Stimulated activated CD4-positive, alpha-beta T cell treated with anti-CD3 and anti-CD28 coated beads, TNF-alpha, amount 100 ng/mL, for 24 hours (primary cell): ENCODE measurements around the gene BHMT2.
A peak's percentile ranks its signal among the peaks of the same experiment; 100 is the strongest.

Experiments used
- DNase-seq, 3 experiments: peaks; one replicate each; pipeline ENCODE4 v3.0.0-alpha.2; 2020; ENCODE audit warnings: low read depth in 3 of 3

The BHMT2 gene

DNA sequence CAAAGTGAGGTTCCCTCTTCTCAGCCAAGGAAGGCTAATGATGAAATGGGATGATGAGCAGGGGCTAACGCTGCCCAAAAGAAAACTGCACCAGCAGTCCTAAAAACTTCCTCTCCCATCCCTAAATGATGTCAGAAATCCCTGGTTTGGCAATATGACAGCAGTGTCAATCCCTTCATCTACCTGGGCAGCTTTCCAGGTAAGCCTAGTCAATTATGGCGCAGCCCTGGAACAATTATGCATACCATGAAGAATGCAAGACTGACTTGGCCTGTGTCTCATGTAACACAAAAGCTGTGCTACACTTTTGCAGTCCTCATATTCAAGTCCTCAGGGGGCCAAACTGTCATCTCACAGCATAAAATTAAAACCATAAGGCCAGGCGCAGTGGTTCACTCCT lies 7.1 kb upstream of the BHMT2 start:
- DNase-seq, result no peak

DNA sequence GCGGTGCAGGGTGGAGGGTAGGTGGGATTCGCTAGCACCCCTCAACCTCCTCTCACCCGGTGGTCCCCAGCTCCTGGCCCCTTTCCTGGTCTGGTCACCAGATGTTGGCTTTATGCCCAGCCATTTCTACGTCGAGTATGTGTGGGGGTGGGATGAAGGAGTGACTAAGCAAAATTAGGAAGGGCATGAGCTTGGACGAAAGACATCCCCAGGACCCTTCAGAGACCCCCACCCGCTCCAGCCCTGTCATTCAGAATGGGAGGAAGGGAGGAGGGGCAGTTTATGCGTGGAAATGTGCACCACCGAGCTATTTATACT lies 742 bp downstream of the BHMT2 start:
- DNase-seq, result no peak

DNA sequence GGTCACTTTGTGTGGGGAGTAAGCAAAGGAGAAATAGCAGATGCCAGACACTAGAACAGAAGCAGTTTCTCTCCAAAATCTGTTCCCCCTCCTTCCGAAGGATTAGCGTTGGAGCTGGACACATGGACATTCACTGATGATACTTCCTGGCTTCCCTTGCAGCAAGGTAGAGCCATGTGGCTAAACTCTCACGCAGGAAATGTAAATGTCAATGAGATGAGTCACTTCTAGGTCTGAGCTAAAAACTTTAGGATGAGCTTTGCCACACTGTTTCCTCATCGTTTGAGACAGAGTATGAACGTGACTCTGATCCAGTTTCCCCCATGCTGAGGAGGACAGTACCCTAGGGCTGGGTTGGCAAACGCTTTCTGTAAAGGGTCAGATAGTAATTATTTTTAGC lies 5.1 kb downstream of the BHMT2 start:
- no peak for DNase-seq

DNA sequence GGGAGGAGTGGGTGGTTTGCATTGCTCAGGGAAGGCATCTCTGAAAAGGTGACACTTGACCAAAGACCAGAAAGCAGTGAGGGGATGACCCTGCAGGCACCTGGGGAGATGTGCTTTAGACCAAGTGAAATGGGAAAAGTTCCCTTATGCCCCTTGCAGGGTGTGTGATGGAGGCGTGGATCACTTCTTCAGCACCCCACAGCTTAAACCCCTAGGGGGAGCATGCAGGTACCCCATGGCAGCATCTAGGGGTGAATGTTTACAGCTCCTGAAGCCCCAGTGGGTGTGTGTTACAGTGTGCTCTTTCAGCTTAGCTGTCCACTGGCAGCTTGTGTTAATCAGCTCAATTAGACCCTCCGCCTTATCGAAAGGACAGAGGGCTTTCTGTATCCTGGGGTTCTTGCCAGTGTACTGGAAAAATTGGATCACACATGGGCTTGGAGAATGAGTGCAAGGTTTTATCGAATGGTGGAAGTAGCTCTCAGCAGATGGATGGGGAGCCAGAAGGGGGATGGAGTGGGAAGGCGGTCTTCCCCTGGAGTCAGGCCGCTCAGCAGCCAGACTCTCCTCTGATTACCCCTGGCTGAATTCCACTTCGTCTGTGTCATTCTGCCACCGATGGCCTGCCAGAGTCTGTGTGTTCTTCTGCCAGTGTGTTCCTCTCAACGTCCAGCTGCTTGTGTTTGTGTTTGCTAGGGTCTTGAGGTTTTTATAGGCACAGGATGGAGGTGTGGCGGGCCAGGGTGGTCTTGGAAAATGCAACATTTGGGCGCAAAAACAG lies 6.3 kb downstream of the BHMT2 start:
- no peak for DNase-seq

DNA sequence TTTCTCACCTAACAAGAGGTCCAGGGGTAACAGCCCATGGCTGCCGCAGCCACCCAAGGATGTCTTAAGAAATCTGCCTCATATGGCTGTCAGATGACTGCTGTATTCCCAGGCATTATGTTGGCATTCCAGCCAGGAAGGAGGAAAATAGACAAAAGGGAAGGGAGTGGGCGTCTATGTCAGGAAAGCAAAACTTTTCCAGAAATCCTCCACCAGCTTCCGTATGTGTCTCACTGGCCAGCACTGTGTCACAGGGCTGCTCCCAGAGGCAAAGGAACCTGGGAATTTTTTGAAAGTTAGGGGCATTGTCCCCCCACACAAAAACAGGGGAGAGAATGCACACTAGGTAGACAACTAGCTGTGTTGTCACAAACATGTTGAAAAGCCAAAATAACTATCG lies 7.3 kb downstream of the BHMT2 start:
- DNase-seq, result no peak

DNA sequence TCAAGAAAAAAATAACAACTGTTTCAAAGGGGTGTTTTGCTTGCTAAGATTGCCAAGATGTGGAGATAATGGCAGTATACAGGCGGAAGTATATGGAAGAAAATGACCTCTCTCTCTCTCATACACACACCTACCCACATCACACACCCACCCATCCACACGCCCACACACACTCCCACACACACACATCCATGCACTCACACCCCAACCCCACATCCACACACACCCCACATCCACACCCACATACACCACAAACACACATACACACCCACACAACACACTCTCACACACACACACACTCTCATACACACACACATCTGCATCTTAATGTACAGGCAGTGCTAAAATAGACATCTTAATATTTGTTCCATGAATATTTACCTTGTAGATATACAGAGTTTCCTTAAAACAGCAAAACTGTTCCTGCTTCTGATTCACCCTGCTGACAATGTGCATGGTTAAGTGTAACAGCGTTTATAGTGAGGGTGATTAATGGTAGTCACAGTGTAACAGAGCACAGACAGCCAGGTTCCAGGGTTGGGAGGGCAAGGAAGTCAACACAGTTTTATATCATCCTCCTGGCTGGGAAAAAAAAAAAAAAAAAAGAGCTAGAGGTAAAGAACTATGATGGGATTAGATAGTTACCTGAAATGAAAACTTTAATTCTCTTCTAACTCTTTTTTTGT lies 8.3 kb downstream of the BHMT2 start:
- DNase-seq, result no peak

DNA sequence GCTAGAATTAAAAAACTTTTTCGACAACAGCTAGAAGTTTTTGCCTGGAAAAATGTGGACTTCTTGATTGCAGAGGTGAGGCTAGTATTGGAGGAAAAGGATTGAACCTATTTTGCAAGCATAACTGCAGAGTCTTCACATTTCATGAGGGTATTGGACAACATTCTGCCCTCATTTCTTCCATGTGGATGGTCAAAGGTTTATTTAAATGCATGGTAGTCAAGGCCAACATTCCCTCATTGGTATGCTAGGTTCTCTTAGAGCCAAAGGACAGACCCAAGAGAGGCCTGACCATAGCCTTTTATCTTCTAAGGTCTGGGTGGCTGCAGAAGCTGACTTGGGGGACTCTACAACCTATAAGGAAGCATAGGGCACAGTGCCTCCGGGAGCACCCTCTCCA lies 11.2 kb downstream of the BHMT2 start:
- no peak for DNase-seq

DNA sequence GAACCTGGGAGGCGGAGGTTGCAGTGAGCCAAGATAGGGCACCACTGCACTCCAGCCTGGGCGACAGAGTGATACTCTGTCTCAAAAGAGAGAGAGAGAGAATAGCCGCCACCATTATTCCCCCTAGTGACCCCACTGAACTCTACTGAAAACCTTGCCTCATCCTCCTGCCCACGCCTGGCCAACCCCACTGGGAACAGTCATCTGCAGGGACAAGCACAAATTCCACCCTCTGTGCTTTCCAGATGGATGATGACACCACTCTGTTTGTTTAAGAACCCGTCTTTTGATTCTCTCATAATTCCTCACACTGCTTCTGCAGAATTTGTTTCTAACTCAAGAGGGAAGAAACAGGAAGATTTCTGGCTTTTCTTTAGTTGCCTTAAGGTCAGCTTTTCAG lies 12.2 kb downstream of the BHMT2 start:
- no peak for DNase-seq

DNA sequence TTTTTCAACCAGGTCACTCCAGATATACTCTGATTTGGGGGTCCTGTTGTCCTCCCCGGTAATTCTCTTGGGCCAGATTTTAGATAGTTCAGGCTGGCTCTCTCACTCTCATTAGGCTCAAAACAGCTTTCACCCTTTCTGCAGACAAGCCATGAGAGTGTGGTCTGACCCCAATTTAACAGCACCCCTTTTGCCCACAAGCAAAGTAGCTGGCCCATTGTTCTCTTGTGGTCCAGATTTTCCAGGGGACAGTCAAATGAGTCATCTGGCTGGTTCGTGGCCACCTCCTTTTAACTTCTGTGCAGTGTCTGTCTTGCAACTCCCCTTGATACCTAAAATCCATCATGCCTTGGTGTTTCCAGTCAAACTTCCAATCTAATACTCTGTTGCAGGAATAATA lies 16.5 kb downstream of the BHMT2 start:
- no peak for DNase-seq

DNA sequence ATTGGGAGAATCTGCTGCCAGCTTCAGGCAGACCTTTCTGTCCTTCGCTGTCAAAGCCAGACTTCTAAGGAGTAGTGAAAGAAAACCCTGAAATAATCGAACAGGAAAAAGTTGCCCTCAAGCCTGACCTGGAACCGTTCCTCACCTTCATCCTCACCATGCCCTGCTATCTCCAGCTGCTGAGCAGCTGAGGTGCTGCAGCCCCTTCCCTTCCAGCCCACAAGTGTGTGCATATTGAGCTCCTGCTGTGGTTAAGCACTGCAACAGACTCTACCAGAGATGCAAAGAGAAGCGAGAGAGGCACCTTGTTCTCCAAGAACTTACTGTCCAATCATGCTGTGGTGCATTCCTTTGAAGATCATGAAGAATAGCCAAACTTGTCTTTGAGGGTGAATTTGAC lies 18.9 kb downstream of the BHMT2 start:
- DNase-seq, result no peak

DNA sequence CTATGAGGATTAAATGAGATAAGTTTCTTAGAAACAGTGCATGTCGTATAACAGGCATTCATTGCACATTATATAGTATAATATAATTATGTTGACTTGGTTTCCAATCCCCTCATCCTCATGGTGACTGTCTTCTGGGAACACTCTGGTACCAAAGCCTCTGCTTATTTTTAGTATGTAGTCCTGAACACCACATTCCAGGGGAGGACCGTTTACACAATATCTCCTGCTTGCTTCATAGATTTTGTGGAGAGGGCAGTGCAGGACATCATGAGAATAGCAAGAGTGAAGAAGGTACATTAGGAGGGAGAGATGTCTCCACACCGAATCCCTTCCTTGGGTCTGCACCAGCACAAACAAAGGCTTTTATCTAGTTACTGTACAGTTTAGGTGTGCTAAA lies 21.5 kb downstream of the BHMT2 start:
- no peak for DNase-seq

DNA sequence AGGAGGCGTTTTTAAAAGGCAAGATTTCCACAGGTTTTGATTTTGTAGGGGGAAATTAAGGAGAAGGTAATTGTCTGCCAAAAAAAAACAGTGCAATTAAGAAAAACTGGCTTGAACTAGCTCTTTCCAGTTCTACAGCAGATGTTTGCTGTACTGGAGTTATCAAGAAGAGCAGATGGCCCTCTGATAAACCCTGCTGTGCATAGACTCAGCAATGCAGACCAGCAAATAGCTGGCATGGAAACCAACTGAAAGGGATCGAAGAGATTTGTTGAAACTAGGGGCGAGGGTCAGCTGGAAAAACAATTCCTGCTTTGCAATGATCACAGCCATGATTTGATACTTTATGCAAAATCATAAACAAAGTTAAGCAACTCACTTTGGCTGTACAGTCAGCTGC lies 24.2 kb downstream of the BHMT2 start:
- DNase-seq, result no peak

DNA sequence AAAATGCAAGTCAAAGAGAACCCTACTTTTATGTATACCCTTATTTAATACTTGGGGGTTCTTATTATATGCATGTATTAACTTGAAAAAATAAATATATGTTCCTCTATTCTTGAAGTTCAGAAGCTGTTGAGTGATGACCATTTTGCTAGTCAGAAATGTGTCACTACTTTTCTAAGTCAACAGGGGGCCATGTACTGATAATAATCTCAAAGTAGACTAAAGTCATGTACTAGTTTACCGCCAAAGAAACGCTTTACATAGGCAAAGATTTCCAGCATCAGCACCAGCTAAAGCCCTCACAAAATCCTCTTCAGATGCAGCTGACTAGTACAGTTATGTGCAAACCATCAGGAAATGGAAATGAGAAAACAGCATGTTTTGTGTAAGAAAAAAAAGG lies 36.3 kb downstream of the BHMT2 start:
- no peak for DNase-seq

DNA sequence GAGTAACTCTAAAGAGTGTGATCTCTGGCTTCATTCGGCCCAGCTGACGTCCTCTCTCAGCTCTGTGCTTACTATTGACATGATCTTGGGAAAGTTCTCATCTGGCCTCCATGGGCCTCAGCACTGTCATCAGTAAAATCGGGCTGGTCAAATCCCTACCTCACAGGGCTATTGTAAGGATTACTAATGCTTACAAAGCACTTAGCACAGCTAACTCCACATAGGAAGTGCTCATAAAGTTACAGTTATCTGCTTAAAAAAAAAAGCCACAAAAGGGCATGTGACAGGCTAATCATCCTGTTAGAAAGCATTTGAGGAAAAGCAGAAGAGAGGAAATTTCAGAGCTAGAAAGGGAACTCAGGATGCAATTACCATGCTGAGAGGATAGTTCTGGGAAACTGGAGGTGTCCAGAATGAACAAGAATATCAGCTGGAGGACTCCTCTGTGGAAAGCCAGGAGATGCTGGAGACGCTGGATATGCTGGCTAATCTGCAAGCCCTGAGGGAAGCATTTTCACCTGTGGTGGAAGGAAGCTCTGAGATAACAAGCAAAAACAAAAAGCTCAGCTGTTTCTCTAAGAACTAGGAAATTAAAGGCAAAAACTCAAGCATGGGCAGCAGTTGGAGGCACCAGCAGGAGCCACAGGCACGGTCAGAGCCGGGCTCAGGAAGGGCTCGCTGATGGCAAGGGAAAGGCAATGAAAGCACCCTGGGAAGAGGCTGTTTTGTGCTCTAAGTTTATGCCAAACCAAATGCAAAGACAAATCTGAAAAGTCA lies 37.6 kb downstream of the BHMT2 start:
- no peak for DNase-seq

DNA sequence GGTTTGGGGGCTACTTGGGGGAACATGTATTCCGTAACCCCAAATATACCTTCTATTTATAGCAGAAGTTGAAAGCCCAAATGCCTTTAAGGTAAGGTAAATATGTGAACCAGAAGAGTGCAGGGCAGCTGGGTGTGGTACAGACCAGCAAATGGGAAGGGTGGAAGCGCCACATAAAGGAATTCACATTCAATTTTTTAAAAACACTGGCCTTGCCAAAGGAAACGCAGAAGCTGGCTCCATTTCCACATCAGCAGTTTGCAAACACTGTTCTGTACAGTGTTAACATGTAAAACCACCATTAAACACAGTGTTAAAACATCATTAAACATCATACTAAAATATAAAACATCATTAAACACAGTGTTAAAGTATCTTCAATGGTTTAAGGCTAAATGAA lies 38.5 kb downstream of the BHMT2 start:
- no peak for DNase-seq

DNA sequence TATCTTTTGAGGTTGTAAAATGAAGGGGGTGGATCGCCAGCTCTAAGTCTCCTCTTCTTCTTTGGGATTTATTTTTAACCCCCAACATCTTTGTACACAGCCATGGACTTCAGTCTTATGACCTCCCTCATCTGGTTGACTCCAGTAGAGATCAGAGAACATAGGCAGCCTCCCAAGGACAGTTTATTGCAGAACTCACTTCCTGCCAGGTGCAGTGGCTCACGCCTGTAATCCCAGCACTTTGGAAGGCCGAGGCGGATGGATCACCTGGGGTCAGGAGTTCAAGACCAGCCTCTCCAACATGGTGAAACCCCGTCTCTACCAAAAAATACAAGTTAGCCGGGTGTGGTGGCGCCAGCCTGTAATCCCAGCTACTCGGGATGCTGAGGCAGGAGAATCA lies 39.2 kb downstream of the BHMT2 start:
- no peak for DNase-seq

DNA sequence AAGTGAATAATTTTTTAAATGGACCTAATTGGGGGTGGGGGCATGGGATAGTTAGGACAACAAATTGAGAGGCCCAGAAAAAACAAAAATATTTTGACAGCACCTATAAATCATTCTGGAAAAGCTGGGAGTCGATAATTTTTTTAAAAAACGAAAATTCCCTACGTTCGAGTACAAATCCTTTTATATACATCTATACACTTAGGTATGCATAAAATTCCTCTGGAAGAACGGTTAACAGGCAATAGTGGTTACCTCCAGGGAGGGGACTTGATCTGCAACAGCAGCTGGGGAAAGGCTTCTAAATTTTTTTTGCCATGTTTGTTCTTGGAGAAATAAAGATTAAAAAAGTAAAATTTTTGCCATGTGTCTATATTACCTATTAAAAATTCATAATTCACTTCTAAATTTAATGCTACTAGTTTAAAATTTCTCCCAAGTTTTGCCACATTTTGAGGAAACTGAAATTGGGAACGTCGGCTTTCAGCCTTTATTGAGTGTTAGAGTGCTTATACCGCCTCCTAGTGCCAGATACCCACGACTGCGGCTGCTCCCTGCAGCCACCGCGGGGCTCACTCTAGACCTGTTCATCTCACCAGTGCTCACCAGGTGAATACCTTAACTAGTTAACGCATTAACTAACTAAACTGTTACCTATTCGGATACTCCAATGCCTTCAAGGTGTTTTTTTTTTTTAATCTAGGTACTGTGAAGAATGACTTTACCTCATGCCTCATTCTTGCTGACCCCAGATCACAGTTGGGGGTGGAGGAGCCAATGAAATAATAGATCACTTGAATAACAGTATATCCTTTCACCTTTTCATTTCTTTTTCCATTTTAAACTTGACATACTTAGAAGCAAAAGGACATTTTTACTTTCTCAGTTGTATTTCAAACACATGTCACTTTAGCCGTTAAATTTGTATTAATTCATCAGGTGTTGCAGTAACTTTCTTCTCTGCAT lies 40.2 kb downstream of the BHMT2 start:
- DNase-seq, result peak in 2 of 3 experiments; percentile 2 to 26

DNA sequence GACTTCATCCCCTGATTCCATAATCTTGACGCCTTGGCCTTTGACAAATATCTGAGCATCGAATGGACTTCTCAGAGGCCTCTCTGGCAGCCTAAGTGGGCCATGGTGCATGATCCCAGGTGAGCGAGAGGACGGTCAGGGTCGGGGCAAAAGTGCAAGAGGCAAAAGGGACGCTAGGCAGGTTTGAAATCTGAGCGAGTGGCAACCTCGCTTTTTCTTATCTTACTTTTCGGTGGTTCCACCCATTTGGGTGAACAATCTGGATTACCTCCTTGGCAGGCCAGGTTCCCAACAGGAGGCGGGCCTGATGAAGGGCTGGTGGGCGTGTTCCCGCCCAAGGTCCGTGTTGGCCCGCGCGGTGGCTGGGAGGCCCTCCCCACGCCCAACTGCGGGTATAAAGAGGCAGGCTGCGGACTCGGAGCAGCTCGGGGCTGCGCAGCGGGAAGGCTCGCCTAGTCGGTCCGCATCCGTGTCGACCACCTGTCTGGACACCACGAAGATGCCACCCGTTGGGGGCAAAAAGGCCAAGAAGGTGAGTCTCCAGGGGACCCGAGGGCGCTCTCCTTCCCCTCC lies 41.9 kb downstream of the BHMT2 start, which contains the start of gene BHMT:
BHMT (plus strand) TSS at position 423 of the 573 bp plus-strand sequence; CDS start at position 500, 77 bp downstream.
- no peak for DNase-seq

DNA sequence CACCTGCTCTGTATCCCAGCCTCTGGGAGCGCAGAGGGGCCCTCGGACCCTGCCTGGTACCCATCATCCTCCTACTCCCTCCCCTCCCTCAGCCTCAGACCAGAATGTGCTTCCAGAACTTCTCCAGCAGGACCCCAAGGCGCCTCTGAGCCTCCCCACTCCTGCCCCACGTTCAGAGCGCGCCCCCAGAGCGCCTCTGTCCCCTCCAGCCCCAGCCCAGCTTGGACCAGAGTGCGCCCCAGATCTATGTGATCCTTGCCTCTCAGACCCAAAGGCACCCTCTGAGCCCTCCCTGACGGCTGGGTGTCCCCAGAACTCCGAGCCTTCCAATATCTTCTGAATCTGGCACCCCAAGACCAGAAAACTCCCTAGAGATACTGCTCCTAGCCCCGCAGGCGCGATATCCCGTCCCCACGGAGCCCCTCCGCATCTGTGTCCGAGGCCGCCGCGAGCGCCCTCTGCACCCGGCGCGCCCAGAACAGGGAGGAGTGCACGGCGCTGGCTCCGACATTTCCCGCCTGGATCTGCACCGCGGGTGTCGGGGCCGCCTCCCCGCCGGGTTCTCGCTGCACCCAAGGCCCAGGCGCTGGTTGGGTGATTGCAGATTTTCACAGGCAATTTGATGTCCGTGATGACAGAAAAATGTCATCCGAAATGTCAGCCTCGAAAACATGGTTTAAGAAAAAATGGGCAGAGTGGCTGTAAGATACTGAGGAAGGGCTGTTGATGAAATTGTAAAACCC lies 42.6 kb downstream of the BHMT2 start:
- DNase-seq, result no peak

DNA sequence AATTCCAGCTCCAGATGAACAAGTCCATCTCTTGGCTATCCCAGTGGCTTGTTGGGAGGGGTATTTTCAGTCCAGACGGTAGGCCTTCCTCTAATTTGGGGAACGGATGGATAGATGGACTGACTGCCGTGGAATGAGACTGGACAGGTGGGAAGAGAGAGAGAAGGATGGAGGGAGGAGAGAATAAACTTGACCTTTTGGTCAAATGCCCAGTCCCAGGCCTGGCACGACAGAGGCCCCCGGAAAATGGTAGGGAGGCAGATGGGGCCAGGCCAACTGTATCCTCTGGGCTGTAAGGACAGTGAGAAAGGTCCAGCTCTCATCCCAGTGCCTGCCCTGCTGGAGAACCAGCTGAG lies 43.1 kb downstream of the BHMT2 start:
- DNase-seq, result no peak

DNA sequence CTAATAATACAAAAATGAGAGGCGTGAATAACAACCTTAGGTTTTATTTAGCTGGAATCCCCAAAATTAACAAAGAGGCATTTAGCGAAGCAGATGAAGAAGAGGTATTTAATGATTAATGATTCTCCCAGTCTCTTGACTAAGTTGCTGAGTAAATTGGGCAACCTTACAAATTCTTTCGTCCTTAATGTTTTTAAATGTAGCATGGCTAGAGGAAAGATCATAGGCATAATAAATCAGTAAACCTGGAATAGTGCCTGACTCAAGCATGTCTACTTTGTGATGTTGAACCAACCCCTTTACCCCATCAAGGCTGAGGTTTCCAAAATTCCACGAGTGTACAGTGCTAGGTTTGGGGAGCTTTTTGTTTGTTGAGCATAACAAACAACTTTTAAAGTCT lies 49.9 kb downstream of the BHMT2 start:
- DNase-seq, result no peak
